HepG2 (cell line): ENCODE data around the gene GOLGA8B. TPM values are rescaled to one million over a fixed set of nuclear protein-coding genes. Genes with fewer than 3 reads are reported as not detected.
A peak's percentile ranks its signal among the peaks of the same experiment; 100 is the strongest.

Experiments
- ARID2 ChIP-seq: sonication (generic); formaldehyde crosslinking; IDR thresholded peaks from 2 replicates; pipeline ENCODE4 v1.8.1; 2022; ENCODE audit warnings: mild to moderate bottlenecking, missing genetic modification reagents, borderline replicate concordance
- FIP1L1 ChIP-seq: fragments of 200-400 bp; formaldehyde crosslinking; IDR thresholded peaks from 2 replicates; pipeline ENCODE4 v1.6.1; 2018; ENCODE audit warnings: low read depth, mild to moderate bottlenecking, low read length, moderate library complexity, borderline replicate concordance; ENCODE audit not compliant: insufficient read depth
- GATA4 ChIP-seq: sonication (generic); IDR thresholded peaks from 2 replicates; pipeline ENCODE4 v1.6.1; 2016; ENCODE audit warnings: antibody characterized with exemption, low read depth, borderline replicate concordance
- GRHL1 ChIP-seq: sonication (generic); formaldehyde crosslinking; conservative IDR thresholded peaks from 2 replicates; pipeline ENCODE4 v1.8.0; 2022; ENCODE audit warnings: missing genetic modification reagents
- HNF1B ChIP-seq: sonication (generic); formaldehyde crosslinking; IDR thresholded peaks from 2 replicates; pipeline ENCODE4 v1.5.1; 2020; ENCODE audit warnings: mild to moderate bottlenecking, moderate library complexity, missing genetic modification reagents
- HNRNPL ChIP-seq: fragments of 200-400 bp; formaldehyde crosslinking; IDR thresholded peaks from 2 replicates; pipeline ENCODE4 v1.6.1; 2017; ENCODE audit warnings: mild to moderate bottlenecking, low read depth, low read length
- NCOA2 ChIP-seq: sonication (generic); formaldehyde crosslinking; IDR thresholded peaks from 2 replicates; pipeline ENCODE4 v1.8.0; 2022; ENCODE audit warnings: inconsistent platforms
- TRIM22 ChIP-seq: fragments of 450-650 bp; IDR thresholded peaks from 2 replicates; pipeline ENCODE4 v1.6.1; 2017
- ZFYVE20 ChIP-seq: sonication (generic); formaldehyde crosslinking; IDR thresholded peaks from 2 replicates; pipeline ENCODE4 v1.8.0; 2023; ENCODE audit warnings: low read depth, mild to moderate bottlenecking, moderate library complexity, missing genetic modification reagents, borderline replicate concordance
- ZNF414 ChIP-seq: sonication (generic); formaldehyde crosslinking; IDR thresholded peaks from 2 replicates; pipeline ENCODE4 v1.5.0; 2020; ENCODE audit warnings: missing genetic modification reagents
- ZNF703 ChIP-seq: sonication (generic); formaldehyde crosslinking; IDR thresholded peaks from 2 replicates; pipeline ENCODE4 v1.5.1; 2020; ENCODE audit warnings: missing genetic modification reagents, mild to moderate bottlenecking, moderate library complexity, borderline replicate concordance
- ZSCAN25 ChIP-seq: sonication (generic); formaldehyde crosslinking; IDR thresholded peaks from 2 replicates; pipeline ENCODE4 v1.8.0; 2022; ENCODE audit warnings: mild to moderate bottlenecking, missing genetic modification reagents
- polyA plus RNA-seq, 8 experiments: library from polyadenylated mRNA; depleted of rRNA in 3 of 8; stranded (reverse) in 7 of 8; unstranded in 1 of 8; fragments of >200 nt; fragmentation: Illumina TruSeq in 4 of 8; extraction: Trizol in 4 of 8; gene quantifications; 2 replicates each; pipeline versions ENCODE4 v1.2.1 to v1.2.3, GENCODE V29; 2011 to 2016; ENCODE audit warnings: low read depth in 4 of 8, missing spikeins in 1 of 8, mixed read lengths in 1 of 8; ENCODE audit not compliant: insufficient read depth in 1 of 8
- total RNA-seq, 5 experiments: library from RNA; depleted of rRNA; stranded (reverse); fragments of >200 nt; fragmentation: Illumina TruSeq; extraction: Trizol; gene quantifications; 2 replicates each; pipeline ENCODE4 v1.2.3, GENCODE V29; 2016; ENCODE audit warnings: low read depth in 1 of 5
- TF ChIP-seq, protein P1 (sequence below): sonication (generic); formaldehyde crosslinking; IDR thresholded peaks from 2 replicates; pipeline ENCODE4 v1.5.0; 2020; ENCODE audit warnings: missing genetic modification reagents
- TF ChIP-seq, protein P2 (sequence below): sonication (generic); formaldehyde crosslinking; IDR thresholded peaks from 2 replicates; pipeline ENCODE4 v1.4.0; 2020; ENCODE audit warnings: mild to moderate bottlenecking, missing genetic modification reagents
- TF ChIP-seq, protein P3 (sequence below): sonication (generic); formaldehyde crosslinking; IDR thresholded peaks from 2 replicates; pipeline ENCODE4 v1.8.0; 2022; ENCODE audit warnings: mild to moderate bottlenecking, missing genetic modification reagents

The GOLGA8B gene
- total and polyA plus RNA-seq, 2 of the 13 experiments (the other 11 are each of a cell fraction or from before 2014, with no cell fraction given): 38.8 to 89.0 TPM

DNA sequence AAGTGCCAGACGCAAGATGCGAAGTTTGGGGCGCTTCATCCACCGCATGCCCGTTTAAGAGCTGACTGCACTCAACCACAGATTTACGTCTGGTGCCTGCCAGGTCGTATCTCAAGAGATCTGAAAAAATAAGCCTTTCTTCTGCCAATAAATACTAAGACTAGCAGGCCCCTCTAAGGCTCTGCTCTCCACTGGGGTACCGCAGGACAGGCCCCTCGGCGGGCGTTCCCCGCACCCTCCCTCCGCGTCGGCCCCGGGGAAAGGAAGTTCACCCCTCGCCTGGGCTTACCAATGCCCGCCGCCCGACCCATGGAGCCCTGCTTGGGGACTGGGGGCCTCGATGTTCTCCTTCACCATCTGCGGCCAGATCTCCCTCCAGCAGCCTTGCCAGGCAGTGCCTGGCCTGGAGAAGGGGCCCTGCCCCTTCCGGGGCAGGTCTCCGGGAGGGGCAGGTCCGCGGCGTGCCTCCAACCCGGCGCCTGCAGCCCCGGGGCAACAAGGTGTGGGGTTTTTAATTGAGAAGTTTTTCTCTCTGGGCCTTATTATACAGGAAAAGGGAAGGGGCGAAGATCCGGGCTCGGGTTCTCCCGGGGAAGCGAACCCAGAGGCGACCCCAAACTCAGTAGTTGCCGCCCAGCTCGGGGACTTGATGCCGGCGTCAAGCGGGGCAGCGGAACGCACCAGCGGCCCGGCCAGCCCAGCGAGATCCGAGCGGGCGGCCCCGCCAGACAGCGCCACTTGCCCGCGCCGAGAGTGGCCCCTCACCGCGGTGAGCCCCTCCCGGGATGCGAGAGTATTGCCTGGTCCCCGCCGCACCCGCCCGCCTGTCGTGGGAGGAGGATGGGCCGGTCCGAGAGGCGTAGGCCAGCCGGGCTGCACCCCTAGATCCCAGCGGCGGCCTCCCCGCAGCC lies 735 bp downstream of the GOLGA8B start (continued):
- no peak for TF ChIP-seq ZNF703 (CRISPR knock-in tag)
- TF ChIP-seq, protein P1, sequence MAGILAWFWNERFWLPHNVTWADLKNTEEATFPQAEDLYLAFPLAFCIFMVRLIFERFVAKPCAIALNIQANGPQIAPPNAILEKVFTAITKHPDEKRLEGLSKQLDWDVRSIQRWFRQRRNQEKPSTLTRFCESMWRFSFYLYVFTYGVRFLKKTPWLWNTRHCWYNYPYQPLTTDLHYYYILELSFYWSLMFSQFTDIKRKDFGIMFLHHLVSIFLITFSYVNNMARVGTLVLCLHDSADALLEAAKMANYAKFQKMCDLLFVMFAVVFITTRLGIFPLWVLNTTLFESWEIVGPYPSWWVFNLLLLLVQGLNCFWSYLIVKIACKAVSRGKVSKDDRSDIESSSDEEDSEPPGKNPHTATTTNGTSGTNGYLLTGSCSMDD: no peak
- TF ChIP-seq FIP1L1: no peak
- TF ChIP-seq, protein P2, sequence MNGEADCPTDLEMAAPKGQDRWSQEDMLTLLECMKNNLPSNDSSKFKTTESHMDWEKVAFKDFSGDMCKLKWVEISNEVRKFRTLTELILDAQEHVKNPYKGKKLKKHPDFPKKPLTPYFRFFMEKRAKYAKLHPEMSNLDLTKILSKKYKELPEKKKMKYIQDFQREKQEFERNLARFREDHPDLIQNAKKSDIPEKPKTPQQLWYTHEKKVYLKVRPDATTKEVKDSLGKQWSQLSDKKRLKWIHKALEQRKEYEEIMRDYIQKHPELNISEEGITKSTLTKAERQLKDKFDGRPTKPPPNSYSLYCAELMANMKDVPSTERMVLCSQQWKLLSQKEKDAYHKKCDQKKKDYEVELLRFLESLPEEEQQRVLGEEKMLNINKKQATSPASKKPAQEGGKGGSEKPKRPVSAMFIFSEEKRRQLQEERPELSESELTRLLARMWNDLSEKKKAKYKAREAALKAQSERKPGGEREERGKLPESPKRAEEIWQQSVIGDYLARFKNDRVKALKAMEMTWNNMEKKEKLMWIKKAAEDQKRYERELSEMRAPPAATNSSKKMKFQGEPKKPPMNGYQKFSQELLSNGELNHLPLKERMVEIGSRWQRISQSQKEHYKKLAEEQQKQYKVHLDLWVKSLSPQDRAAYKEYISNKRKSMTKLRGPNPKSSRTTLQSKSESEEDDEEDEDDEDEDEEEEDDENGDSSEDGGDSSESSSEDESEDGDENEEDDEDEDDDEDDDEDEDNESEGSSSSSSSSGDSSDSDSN: peak; percentile 39
- TF ChIP-seq GRHL1 (CRISPR knock-in tag): no peak
- no peak for TF ChIP-seq TRIM22
- no peak for TF ChIP-seq ZNF414 (CRISPR knock-in tag)
- no peak for TF ChIP-seq ZSCAN25 (CRISPR knock-in tag)
- no peak for TF ChIP-seq GATA4
- no peak for TF ChIP-seq ZFYVE20 (CRISPR knock-in tag)
- TF ChIP-seq HNRNPL: peak; percentile 70; the same call in 1 of the 2 replicates
- no peak for TF ChIP-seq ARID2 (CRISPR knock-in tag)
- TF ChIP-seq NCOA2 (CRISPR knock-in tag): no peak
- no peak for TF ChIP-seq HNF1B (CRISPR knock-in tag)
- TF ChIP-seq, protein P3, sequence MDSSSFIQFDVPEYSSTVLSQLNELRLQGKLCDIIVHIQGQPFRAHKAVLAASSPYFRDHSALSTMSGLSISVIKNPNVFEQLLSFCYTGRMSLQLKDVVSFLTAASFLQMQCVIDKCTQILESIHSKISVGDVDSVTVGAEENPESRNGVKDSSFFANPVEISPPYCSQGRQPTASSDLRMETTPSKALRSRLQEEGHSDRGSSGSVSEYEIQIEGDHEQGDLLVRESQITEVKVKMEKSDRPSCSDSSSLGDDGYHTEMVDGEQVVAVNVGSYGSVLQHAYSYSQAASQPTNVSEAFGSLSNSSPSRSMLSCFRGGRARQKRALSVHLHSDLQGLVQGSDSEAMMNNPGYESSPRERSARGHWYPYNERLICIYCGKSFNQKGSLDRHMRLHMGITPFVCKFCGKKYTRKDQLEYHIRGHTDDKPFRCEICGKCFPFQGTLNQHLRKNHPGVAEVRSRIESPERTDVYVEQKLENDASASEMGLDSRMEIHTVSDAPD (CRISPR knock-in tag): no peak
